HG03159 (cell line): Measurements from ENCODE around the gene IL3.

Source experiments
- ATAC-seq: cut with Tn5 transposase; IDR thresholded peaks from one replicate; pipeline ENCODE4 v1.9.1; 2021; ENCODE audit warnings: mild to moderate bottlenecking, moderate library complexity; ENCODE audit not compliant: unreplicated experiment

Gene IL3

GRCh38 chr5:132056610-132057497 lies 3.6 kb upstream of the IL3 start:
- no peak for ATAC-seq

DNA sequence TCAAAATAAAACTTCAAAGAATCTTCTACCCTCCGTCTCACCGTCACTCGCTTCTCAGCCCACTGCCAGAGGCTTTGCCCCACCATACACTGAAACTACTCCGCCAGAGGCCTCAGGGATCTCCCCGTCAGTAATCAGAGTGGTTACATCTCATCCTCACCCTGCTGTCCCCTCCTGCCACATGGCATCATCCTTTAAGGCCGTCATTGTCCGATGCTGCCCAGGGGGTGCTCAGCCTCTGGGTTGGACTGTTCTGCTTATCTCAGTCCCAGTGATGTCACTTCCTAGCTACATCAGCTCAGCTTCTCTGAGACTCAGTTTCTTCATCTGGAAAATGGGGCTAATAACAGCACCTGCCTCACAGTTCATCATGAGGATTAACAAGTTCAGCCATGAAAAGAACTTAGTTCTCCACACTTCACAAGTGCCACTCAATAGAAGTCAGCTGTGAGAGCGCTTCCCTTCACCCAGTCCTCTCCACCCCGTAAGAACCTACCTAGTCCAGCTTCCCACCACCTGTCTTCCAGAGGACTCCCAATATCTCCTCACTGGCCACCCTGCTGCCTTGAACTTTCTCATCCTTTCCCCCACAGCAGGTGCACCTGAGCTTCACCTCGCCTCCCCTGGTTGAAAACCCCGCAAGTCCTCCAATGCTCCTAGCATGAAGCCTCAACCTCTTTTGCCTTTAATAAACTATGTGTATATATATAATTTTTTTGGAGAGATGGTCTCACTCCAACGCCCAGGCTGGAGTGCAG lies 2.8 kb upstream of the IL3 start:
- no peak for ATAC-seq

DNA sequence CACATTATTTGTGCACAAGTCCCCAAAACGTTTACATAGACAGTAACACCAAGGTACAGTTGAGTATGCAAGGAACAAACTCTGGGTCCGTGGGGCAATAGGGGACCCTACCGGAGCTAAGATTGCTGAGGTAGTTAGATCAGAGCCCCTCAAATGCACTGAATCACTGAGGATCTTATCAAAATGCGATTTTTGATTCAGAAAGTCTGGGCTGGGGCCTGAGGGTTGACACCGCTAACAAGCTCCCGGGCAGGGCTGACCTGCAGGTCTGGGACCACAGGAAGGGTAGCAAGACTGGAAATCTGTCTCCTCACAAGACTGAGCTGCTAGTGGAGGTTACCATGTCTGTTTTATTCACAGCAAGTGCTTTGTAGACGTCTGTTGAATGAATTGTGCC lies 1.8 kb upstream of the IL3 start:
- ATAC-seq, result no peak

- ATAC-seq, result no peak
These were observed 1.3 kb upstream of the IL3 start for GRCh38 chr5:132059043-132059695.

- ATAC-seq, result no peak
These were observed 557 bp upstream of the IL3 start for GRCh38 chr5:132059696-132060500.

DNA sequence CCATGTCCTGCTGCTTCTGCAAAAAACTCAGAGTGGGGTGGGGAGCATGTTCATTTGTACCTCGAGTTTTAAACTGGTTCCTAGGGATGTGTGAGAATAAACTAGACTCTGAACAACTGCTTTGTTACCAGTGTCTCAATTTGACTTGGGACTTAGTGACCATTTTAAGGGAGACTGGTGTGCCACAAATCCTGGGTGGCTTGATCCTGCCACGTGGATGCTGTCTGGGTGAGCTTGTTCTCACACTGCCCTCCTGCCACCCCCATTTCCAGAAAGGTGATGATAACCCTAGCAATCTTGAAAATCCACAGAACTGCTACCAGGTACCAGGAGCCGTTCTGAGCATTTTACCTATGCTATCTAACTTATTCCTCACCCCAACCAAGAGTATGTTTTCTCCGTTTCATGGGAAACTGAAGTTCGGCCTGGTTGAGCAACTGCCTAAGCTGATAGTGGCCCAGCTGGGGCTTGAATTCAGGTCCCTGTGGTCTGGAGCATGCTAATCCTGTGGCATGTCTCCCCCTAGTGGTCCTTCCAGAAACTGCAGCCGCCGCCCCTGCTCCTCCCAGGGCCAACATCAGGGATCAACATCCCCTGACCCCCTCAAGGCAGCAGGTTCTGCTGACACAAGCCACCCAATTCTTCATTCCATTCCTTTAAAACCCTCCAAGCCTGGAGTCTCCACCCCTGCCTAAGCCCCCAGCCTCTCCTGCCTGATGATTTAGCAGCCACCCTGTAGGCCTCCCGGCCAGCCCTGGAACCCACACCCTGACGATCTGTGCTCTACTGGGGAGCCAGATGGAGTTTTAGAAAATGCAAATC lies 2.8 kb downstream of the IL3 start:
- ATAC-seq, result peak; percentile 69

GRCh38 chr5:132064140-132064539 lies 3.7 kb downstream of the IL3 start:
- no peak for ATAC-seq

GRCh38 chr5:132064738-132065331 lies 4.4 kb downstream of the IL3 start:
- peak; percentile 66 for ATAC-seq

GRCh38 chr5:132065351-132065937 lies 5.0 kb downstream of the IL3 start:
- ATAC-seq, result no peak

DNA sequence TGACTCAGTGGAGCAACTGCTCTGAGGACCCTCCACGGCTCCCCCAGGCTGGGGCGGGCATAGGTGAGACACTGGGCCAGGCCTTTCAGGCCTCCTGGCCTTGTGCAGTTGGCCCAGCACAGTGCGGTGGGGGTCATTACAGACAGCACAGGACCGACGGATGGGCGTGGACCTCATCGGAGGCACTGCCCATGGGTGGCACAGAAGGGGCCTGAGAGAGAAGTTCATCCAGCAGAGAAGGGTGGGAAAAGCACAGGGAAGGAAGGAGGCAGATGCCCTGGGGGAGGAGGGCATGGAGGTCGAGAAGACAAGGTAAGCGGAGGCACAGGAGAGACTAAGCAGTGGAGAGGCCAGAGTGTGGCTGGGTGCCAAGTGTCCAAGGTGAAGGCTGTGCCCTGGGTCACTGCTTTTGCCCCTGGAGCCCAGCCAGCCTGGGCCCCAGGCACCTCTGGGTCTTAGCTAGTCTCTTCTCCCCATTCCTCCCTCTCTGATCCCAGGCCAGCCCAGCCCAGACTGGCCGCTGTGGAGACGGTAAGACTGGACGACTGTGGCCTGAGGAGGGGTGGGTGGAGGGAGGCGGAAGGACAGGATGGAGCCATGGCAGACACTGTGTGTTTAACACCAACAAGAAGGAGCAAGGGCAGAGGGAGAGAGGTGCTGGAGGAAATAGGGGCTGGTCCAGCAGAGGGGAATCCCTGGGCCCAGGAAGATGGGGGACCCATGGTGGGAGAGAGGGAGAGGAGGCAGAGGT lies 5.7 kb downstream of the IL3 start:
- no peak for ATAC-seq

GRCh38 chr5:132066871-132067270 lies 6.4 kb downstream of the IL3 start:
- ATAC-seq, result no peak

GRCh38 chr5:132067451-132067850 lies 7.0 kb downstream of the IL3 start:
- ATAC-seq, result no peak

DNA sequence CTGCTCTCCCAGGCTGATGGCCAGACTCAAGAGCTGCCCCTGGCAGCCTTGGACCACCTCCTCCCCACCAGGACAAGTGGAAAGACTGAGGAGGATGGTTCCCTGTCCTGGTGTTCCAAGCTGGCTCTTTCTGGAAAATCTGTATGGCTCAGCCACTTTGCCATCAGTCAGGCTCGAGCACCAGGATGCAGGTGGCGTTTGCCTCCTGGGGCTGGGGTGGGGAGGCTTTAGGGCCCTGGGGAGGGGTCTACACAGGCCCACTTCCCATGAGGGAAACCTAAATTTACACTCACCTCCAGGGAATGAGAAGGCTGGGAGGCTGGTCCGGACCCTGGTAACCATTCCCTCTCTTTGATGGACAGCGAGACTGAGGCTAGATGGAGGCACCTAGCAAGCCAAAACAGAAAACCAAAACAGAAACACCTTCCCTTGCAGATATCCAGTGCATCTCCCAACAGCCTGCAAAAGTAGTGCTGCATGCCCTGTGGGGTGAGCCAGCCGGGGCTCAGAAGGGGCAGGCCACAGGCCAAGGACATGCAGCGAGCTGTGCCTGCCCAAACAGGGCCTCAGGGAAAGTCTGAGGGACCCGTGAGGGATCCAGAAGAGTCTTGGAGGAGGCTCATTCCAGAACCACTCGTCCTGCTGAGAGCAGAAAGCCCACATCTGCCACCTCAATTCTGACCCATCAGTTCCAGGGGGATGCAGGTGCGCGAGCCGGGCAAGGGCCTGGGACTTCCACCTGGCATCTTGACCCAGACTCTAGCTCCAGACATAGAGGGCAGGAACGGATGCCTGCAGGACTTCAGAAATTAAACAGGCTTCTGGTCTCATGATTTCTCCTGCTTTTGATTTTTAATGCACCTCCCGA lies 7.7 kb downstream of the IL3 start:
- no peak for ATAC-seq

GRCh38 chr5:132069561-132069960 lies 9.1 kb downstream of the IL3 start:
- ATAC-seq, result no peak

DNA sequence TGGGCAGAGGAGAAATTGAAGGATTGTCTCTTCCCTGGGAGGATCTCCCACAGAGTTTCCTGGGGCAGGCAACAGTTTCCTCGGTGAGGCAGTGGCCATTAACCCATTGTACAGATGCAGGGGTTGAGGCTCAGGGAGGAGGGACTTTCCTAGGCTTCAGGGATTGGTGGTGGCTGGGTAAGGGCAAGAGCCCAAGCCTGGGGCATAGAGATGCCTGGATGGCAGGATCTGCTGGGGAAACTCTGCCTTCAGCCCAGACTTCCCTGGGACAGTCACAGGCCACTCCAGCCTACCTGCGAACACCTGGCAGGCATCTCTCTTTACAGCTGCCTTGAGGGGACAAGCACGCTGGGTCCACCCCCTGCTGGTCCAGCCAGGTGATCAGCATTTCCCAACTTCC lies 9.5 kb downstream of the IL3 start:
- no peak for ATAC-seq

DNA sequence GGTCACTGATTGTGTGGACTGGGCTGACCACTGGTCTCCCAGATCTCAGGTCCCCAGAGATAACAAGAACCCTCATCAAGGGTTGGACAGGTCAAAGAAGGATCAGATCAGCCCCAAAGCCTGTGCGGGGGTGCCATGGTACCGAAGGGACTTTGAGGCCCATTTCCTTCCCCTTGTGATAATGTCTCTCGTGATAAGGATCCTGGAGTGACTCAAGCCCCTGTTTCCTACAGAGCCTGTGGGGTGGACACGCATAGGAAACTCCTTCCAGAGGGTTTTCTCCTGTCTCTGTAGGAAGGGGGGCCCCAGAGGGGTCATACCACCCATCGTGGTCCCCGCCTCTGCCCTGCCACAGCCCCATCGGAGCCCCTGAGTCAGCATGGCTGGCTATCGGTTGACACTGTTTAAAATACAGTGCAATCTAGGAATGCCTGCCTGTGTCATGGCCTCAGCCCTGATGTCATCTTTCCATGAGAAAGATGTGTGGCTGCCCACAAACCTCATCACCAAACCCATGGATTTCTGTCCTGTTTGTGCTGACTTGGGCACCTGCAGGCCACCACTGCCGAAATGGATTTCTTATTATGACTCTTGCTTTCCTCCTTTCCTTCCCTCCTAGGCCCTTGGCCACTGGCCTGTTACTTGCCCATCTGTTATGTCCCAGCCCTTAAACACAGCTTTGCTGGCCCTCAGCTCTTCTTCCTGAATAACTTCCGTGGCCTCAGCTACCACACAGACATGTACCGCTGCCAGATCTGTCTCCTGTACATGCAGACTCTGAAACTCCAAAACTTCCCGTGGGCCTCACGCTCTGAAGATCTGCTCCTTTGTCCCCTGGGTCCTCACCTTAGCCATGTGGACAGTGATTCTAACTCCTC lies 10.2 kb downstream of the IL3 start:
- no peak for ATAC-seq

- no peak for ATAC-seq
These were observed 10.9 kb downstream of the IL3 start for GRCh38 chr5:132071338-132071707.
